Lung (tissue), 12 donors: ENCODE results near the gene GNAI2. TPM values are rescaled to one million over a fixed set of nuclear protein-coding genes. Genes with fewer than 3 reads are reported as not detected.

Experiments
- ATAC-seq: fragments of 200-7000 bp; cut with Tn5 transposase; one replicate; pipeline ENCODE4 v1.9.1; 2020; ENCODE audit warnings: moderate number of reproducible peaks; ENCODE audit not compliant: insufficient read depth, low FRiP score
- DNase-seq, 3 donors: peaks; one replicate each; pipeline ENCODE4 v3.0.0-alpha.2; 2013 to 2017
- H3K27ac ChIP-seq, 2 donors: one replicate each; pipeline ENCODE4 v1.5.1; 2013; ENCODE audit warnings: mild to moderate bottlenecking in 2 of 2, moderate library complexity in 2 of 2, control low read depth in 1 of 2, inconsistent platforms in 1 of 2, low read depth in 1 of 2, low read length in 1 of 2
- H3K27me3 ChIP-seq, 3 donors: one replicate each; pipeline ENCODE4 v1.5.1; 2013; ENCODE audit warnings: low read length in 2 of 3; ENCODE audit not compliant: control insufficient read depth in 3 of 3, insufficient read depth in 3 of 3
- H3K36me3 ChIP-seq, 4 donors: one replicate each; pipeline ENCODE4 v1.5.1; 2013; ENCODE audit warnings: low read length in 4 of 4, mild to moderate bottlenecking in 1 of 4, moderate library complexity in 1 of 4; ENCODE audit not compliant: control insufficient read depth in 4 of 4, insufficient read depth in 4 of 4
- H3K4me1 ChIP-seq, 5 donors: one replicate each; pipeline ENCODE4 v1.5.1; 2013; ENCODE audit warnings: low read length in 5 of 5, mild to moderate bottlenecking in 2 of 5, moderate library complexity in 1 of 5; ENCODE audit not compliant: control insufficient read depth in 5 of 5, insufficient read depth in 5 of 5
- H3K4me3 ChIP-seq: one replicate; pipeline ENCODE4 v1.5.1; 2013; ENCODE audit warnings: mild to moderate bottlenecking, control low read depth, moderate library complexity
- H3K9ac ChIP-seq, 2 donors: one replicate each; pipeline ENCODE4 v1.5.1; 2013; ENCODE audit warnings: low read length in 2 of 2, control low read depth in 1 of 2; ENCODE audit not compliant: insufficient read depth in 1 of 2
- H3K9me3 ChIP-seq, 4 donors: one replicate each; pipeline ENCODE4 v1.5.1; 2013; ENCODE audit warnings: low read length in 3 of 4, mild to moderate bottlenecking in 1 of 4, moderate library complexity in 1 of 4; ENCODE audit not compliant: control insufficient read depth in 4 of 4, insufficient read depth in 3 of 4
- WGBS, 2 donors: extraction: QIAGEN DNeasy Blood & Tissue Kit; methylation state at CpG; one replicate each; pipeline ENCODE4 v1.1.7; 2013; 5-methylcytosine and 5-hydroxymethylcytosine counted together
- polyA plus RNA-seq, 2 donors: library from polyadenylated mRNA; stranded (reverse); fragments of 200-250 nt; gene quantifications; one replicate each; pipeline ENCODE4 v1.2.1, GENCODE V29; 2013
- total RNA-seq, 2 donors: library from RNA; depleted of rRNA in 1 of 2; stranded (reverse); fragments of >200 nt in 1 of 2; gene quantifications; one replicate each; pipeline ENCODE4 v1.2.1, GENCODE V29; 2014 to 2021
- TF ChIP-seq, protein P1 (sequence below): IDR thresholded peaks from 2 replicates; pipeline ENCODE4 v1.5.1; 2012; ENCODE audit warnings: mild to moderate bottlenecking; ENCODE audit errors: control extremely low read depth, extremely low read depth
- donor health status: control.
- donor health status: control.
- donor health status: Bipolar disorder and iron deficiency.
- donor health status: healthy.
- donor health status: DM: yes; HTN: yes; CAD: no.

GNAI2 gene
- total and polyA plus RNA-seq, 4 donors, result 217 to 364 (median 278) TPM

DNA sequence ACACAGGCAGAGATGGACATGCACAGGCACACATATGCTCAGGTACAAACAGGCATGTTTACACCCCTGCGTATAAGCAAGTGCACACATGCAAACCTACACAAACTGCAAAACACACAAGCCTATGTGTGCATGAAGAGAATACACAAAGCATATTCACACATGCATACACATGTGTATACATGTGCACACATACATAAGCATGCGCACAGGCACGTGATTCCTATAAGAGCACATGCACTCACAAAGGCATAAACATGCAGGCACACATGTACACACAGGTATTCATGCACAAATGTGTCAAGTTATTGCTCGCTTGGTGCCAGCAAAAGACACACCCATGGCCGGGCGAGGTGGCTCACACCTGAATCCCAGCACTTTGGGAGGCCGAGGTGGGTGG is 46.0 kb upstream of the GNAI2 start:
- H3K4me3 ChIP-seq, result no peak overlapping the region
- peaks cover 0 to 20% (median 14%) of the 10 kb centered on the region in 3 donors for H3K27me3 ChIP-seq
- H3K27ac ChIP-seq, result no peak overlapping the region
- H3K9ac ChIP-seq, result no peak overlapping the region
- 87 to 93% methylated on average over 7 of the region's 7 CpGs for WGBS, 2 donors
- DNase-seq (no peak), ATAC-seq (no peak)
- H3K4me1 ChIP-seq, result peaks cover 0 to 5% (median 3%) of the 10 kb centered on the region in 5 donors
- peaks cover 0 to 8% (median 3%) of the 10 kb centered on the region in 4 donors for H3K36me3 ChIP-seq
- peaks cover 0 to 7% (median 0%) of the 10 kb centered on the region in 4 donors for H3K9me3 ChIP-seq
- TF ChIP-seq, protein P1, sequence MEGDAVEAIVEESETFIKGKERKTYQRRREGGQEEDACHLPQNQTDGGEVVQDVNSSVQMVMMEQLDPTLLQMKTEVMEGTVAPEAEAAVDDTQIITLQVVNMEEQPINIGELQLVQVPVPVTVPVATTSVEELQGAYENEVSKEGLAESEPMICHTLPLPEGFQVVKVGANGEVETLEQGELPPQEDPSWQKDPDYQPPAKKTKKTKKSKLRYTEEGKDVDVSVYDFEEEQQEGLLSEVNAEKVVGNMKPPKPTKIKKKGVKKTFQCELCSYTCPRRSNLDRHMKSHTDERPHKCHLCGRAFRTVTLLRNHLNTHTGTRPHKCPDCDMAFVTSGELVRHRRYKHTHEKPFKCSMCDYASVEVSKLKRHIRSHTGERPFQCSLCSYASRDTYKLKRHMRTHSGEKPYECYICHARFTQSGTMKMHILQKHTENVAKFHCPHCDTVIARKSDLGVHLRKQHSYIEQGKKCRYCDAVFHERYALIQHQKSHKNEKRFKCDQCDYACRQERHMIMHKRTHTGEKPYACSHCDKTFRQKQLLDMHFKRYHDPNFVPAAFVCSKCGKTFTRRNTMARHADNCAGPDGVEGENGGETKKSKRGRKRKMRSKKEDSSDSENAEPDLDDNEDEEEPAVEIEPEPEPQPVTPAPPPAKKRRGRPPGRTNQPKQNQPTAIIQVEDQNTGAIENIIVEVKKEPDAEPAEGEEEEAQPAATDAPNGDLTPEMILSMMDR, result no peak

DNA sequence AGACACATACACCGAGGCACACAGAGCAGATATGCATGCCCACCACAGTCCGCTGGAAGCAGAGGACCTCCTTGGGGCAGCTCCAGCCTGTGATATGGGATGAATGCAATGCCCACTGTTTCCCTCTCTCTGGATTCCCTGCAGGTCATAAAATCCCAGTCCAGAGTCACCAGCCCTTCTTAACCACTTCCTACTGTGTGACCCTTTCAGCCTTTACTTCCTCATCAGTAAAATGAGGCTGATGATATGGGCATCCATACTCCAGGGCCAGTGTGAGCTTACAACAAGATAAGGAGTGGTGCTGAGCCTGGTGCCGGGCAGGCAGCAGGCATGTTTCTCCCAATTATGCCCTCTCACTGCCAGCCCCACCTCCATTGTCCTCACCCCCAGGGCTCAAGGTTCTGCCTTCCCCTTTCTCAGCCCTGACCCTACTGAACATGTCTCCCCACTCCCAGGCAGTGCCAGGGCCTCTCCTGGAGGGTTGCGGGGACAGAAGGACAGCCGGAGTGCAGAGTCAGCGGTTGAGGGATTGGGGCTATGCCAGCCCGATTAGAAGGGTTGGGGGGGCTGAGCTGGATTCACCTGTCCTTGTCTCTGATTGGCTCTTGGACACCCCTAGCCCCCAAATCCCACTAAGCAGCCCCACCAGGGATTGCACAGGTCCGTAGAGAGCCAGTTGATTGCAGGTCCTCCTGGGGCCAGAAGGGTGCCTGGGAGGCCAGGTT is 44.9 kb upstream of the GNAI2 start, which contains the start of gene GNAT1:
GNAT1 (plus strand) TSS at position 675 of the 725 bp plus-strand sequence. CDS start 116 bp downstream, outside the sequence.
- TF ChIP-seq, protein P1, result no peak
- DNase-seq (no peak), ATAC-seq (no peak)
- Histone ChIP-seq H3K36me3 (peaks cover 0 to 3% (median 1%) of the 10 kb centered on the region in 4 donors), H3K4me3 (no peak within 1 kb of the TSS), H3K4me1 (peaks cover 0 to 5% (median 3%) of the 10 kb centered on the region in 5 donors), H3K27ac (no peak within 1 kb of the TSS), H3K9me3 (peaks cover 0 to 7% (median 0%) of the 10 kb centered on the region in 4 donors), H3K9ac (no peak within 1 kb of the TSS), H3K27me3 (peaks cover 0 to 27% (median 14%) of the 10 kb centered on the region in 3 donors)
- 69 to 75% methylated on average over 7 to 8 of the region's 8 CpGs for WGBS, 2 donors

DNA sequence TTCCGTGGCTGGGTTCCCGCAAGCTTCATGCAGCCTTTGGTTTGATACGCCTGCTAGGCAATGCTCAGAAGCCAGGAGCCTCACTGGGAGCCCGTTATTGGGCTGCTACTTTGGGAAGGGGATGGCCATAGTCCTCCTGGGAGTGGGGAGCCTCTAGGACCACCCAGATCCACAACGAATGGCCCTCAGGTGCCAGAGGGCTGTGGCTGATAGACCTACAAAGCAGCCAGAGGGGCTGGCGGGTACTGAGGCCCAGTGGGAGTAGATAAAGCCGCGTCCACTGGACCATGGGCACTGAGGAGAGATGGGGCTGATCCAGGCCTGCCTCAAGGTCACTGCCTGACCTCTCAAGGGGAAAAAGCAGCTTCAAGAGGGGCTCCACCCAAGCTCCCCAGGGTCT is 43.9 kb upstream of the GNAI2 start:
- Histone ChIP-seq H3K27ac (no peak overlapping the region), H3K4me3 (no peak overlapping the region), H3K9me3 (peaks cover 0 to 7% (median 0%) of the 10 kb centered on the region in 4 donors), H3K9ac (no peak overlapping the region), H3K36me3 (no peaks in the 10 kb centered on the region), H3K27me3 (peaks cover 0 to 34% (median 14%) of the 10 kb centered on the region in 3 donors), H3K4me1 (peaks cover 0 to 5% (median 3%) of the 10 kb centered on the region in 5 donors)
- DNase-seq, result no peak
- no peak for ATAC-seq
- WGBS, 2 donors, result 85 to 94% methylated on average over 8 of the region's 8 CpGs
- TF ChIP-seq, protein P1, result no peak
